ENCODE data around the gene SPRED3. TPM values are rescaled to one million over a fixed set of nuclear protein-coding genes. Genes with fewer than 3 reads are reported as not detected.

SPRED3 gene
- total and polyA plus RNA-seq, 9 of the 15 experiments (the other 6 are each of a cell fraction or from before 2014, with no cell fraction given) = 0.05 to 1.3 (median 0.36) TPM

- no peak for TF ChIP-seq U2AF2 (optimal IDR thresholded peaks at IDR 0.05; ENCODE audit: low read depth, low read length)
- no peak for TF ChIP-seq LARP7 (IDR thresholded peaks at IDR 0.05)
- TF ChIP-seq RBM15 (IDR thresholded peaks at IDR 0.05; ENCODE audit: insufficient read depth, low read length) = no peak
- no peak for TF ChIP-seq ZNF12 (CRISPR knock-in tag; IDR thresholded peaks at IDR 0.05)
- no peak for TF ChIP-seq ZNF583 (CRISPR knock-in tag; IDR thresholded peaks at IDR 0.05)
- TF ChIP-seq POLR2AphosphoS5 (IDR thresholded peaks at IDR 0.05; ENCODE audit: control insufficient read depth, insufficient read depth, low read depth, low read length) = peak; percentile 79
- TF ChIP-seq NFIC (IDR thresholded peaks at IDR 0.05) = peak; percentile 73
- no peak for TF ChIP-seq ZFP30 (CRISPR knock-in tag; IDR thresholded peaks at IDR 0.05; ENCODE audit: borderline replicate concordance)
- no peak for TF ChIP-seq JUND (IDR thresholded peaks at IDR 0.05; ENCODE audit: borderline replicate concordance, low read depth, low read length)
- no peak for TF ChIP-seq JUND (tag; IDR thresholded peaks at IDR 0.05; ENCODE audit: borderline replicate concordance, low read depth, low read length)
- TF ChIP-seq SIN3A (IDR thresholded peaks at IDR 0.05; ENCODE audit: borderline replicate concordance in 2 of 2, control insufficient read depth in 1 of 2, low read depth in 2 of 2, low read length in 2 of 2) = peak; percentile 42 to 48; a peak in 2 of 4 replicates
- no peak for TF ChIP-seq POLR3G (IDR thresholded peaks at IDR 0.05; ENCODE audit: extremely low read depth, insufficient read length, insufficient replicate concordance)
- TF ChIP-seq CEBPB (tag; IDR thresholded peaks at IDR 0.05) = no peak
- TF ChIP-seq EP300 (IDR thresholded peaks at IDR 0.05; ENCODE audit: low read length) = peak; percentile 9; the same call in 1 of the 2 replicates
- no peak for TF ChIP-seq EGR1 (conservative IDR thresholded peaks at IDR 0.05)
- no peak for TF ChIP-seq SFPQ (IDR thresholded peaks at IDR 0.05; ENCODE audit: low read depth, low read length)
- TF ChIP-seq SRSF7 (optimal IDR thresholded peaks at IDR 0.05; ENCODE audit: low read depth, low read length) = no peak
- TF ChIP-seq BACH1 (tag; IDR thresholded peaks at IDR 0.05) = no peak
- no peak for TF ChIP-seq GABPB2 (CRISPR knock-in tag; conservative IDR thresholded peaks at IDR 0.05)
- TF ChIP-seq RFX1 (IDR thresholded peaks at IDR 0.05) = no peak
- no peak for TF ChIP-seq ZNF551 (CRISPR knock-in tag; IDR thresholded peaks at IDR 0.05)
- TF ChIP-seq PATZ1 (CRISPR knock-in tag; IDR thresholded peaks at IDR 0.05; ENCODE audit: borderline replicate concordance) = no peak
- no peak for TF ChIP-seq NELFE (IDR thresholded peaks at IDR 0.05; ENCODE audit: insufficient read depth, insufficient read length)
- TF ChIP-seq ATF4 (CRISPR knock-in tag; IDR thresholded peaks at IDR 0.05) = no peak
- no peak for TF ChIP-seq ELK3 (CRISPR knock-in tag; IDR thresholded peaks at IDR 0.05)
These were observed 18.2 kb upstream of the SPRED3 start (continued) for GRCh38 chr19:38370299-38370698.
